CD4-positive, alpha-beta T cell treated with Interferon alpha-2 for 1 hour (primary cell): Measurements from ENCODE around the gene ZPR1.
"Not testable (repeated sequence)": the region's sequence is repeated elsewhere in the genome, so short reads cannot be mapped to it uniquely, and the experiment has no call there.

ENCODE experiments used
- DNase-seq, 2 donors: peaks; one replicate each; pipeline ENCODE4 v3.0.0-alpha.2; 2020 to 2022

ZPR1 gene

GRCh38 chr11:116792144-116792868 lies 4.5 kb upstream of the ZPR1 start:
- DNase-seq = no peak

- DNase-seq = no peak
These were observed 4.0 kb upstream of the ZPR1 start, which contains the start of gene APOA5 for GRCh38 chr11:116791813-116792143. TSS of gene APOA5 (minus strand) at chr11:116791879. CDS start at chr11:116791860, 19 bp downstream.

- peak; percentile 67 to 80 for DNase-seq
These were observed 3.4 kb upstream of the ZPR1 start for GRCh38 chr11:116791002-116791812.

GRCh38 chr11:116790167-116791001 lies 2.6 kb upstream of the ZPR1 start:
- DNase-seq = no peak

- no peak for DNase-seq
These were observed 1.2 kb upstream of the ZPR1 start for GRCh38 chr11:116788975-116789374.

- DNase-seq = no peak
These were observed 711 bp upstream of the ZPR1 start for GRCh38 chr11:116788534-116788933.

GRCh38 chr11:116787436-116787785 lies 412 bp downstream of the ZPR1 start:
- DNase-seq = no peak

- DNase-seq = no peak
These were observed 857 bp downstream of the ZPR1 start for GRCh38 chr11:116786966-116787365.

GRCh38 chr11:116786326-116786725 lies 1.5 kb downstream of the ZPR1 start:
- DNase-seq = no peak

GRCh38 chr11:116782728-116783127 lies 5.1 kb downstream of the ZPR1 start:
- DNase-seq = no peak

GRCh38 chr11:116778556-116778955 lies 9.3 kb downstream of the ZPR1 start:
- DNase-seq = no peak

GRCh38 chr11:116777056-116777455 lies 10.8 kb downstream of the ZPR1 start:
- no peak for DNase-seq

- no peak for DNase-seq
These were observed 11.3 kb downstream of the ZPR1 start for GRCh38 chr11:116776522-116776984.

GRCh38 chr11:116775975-116776374 lies 11.8 kb downstream of the ZPR1 start:
- no peak for DNase-seq

- no peak for DNase-seq
These were observed 13.2 kb downstream of the ZPR1 start for GRCh38 chr11:116774661-116775060.

- no peak for DNase-seq
These were observed 14.4 kb downstream of the ZPR1 start for GRCh38 chr11:116773203-116774097.

- peak; percentile 89 to 95 for DNase-seq
These were observed 15.2 kb downstream of the ZPR1 start, which contains the start of gene BUD13 for GRCh38 chr11:116772443-116773202. TSS of gene BUD13 (minus strand) at chr11:116772987. CDS start at chr11:116772964, 23 bp downstream.

GRCh38 chr11:116771935-116772334 lies 15.9 kb downstream of the ZPR1 start:
- DNase-seq = no peak

GRCh38 chr11:116762132-116762531 lies 25.7 kb downstream of the ZPR1 start:
- DNase-seq = no peak

GRCh38 chr11:116756044-116756443 lies 31.8 kb downstream of the ZPR1 start:
- not testable (repeated sequence) for DNase-seq

GRCh38 chr11:116750070-116750718 lies 37.6 kb downstream of the ZPR1 start:
- no peak for DNase-seq
